Right lobe of liver (tissue), 6 donors: ENCODE measurements around the gene DLG2. TPM values are rescaled to one million over a fixed set of nuclear protein-coding genes. Genes with fewer than 3 reads are reported as not detected.

Source experiments
- ATAC-seq, 4 donors: fragments of 200-7000 bp; cut with Tn5 transposase; one replicate each; pipeline ENCODE4 v1.9.1; 2020; ENCODE audit warnings: mild to moderate bottlenecking in 4 of 4, moderate library complexity in 4 of 4
- DNase-seq, 3 donors: peaks; one replicate each; pipeline ENCODE4 v3.0.0-alpha.2; 2020
- H3K27ac ChIP-seq, 3 donors: fragments of 200-600 bp; one replicate each; pipeline ENCODE4 v1.8.0; 2022
- H3K27me3 ChIP-seq, 2 donors: fragments of 200-600 bp; one replicate each; pipeline ENCODE4 v1.8.0; 2022
- H3K36me3 ChIP-seq, 4 donors: fragments of 200-600 bp; sonication (generic) in 1 of 4; one replicate each; pipeline versions ENCODE4 v1.5.1 to v1.8.0; 2017 to 2022; ENCODE audit warnings: control low read depth in 1 of 4
- H3K4me1 ChIP-seq, 4 donors: fragments of 200-600 bp; sonication (generic) in 1 of 4; one replicate each; pipeline versions ENCODE4 v1.5.1 to v1.8.0; 2017 to 2022; ENCODE audit warnings: control low read depth in 1 of 4
- H3K4me3 ChIP-seq, 3 donors: fragments of 200-600 bp; one replicate each; pipeline ENCODE4 v1.8.0; 2022
- H3K9me3 ChIP-seq, 4 donors: fragments of 200-600 bp; sonication (generic) in 1 of 4; one replicate each; pipeline versions ENCODE4 v1.5.1 to v1.8.0; 2017 to 2022; ENCODE audit warnings: control low read depth in 1 of 4
- CTCF ChIP-seq, 4 donors: fragments of 200-600 bp in 3 of 4; fragments of 450-650 bp in 1 of 4; IDR thresholded peaks; one replicate each; pipeline versions ENCODE4 v1.5.1 to v1.8.0; 2016 to 2022; ENCODE audit warnings: antibody characterized with exemption in 4 of 4, mild to moderate bottlenecking in 2 of 4
- POLR2A ChIP-seq: fragments of 450-650 bp; IDR thresholded peaks from one replicate; pipeline ENCODE4 v1.6.1; 2017; ENCODE audit warnings: antibody characterized with exemption, mild to moderate bottlenecking
- WGBS: methylation state at CpG from one replicate; pipeline ENCODE4 v1.1.6; 2018; ENCODE audit warnings: low coverage, low lambda C conversion rate; ENCODE audit not compliant: insufficient coverage; ENCODE audit errors: missing lambda C conversion rate; 5-methylcytosine and 5-hydroxymethylcytosine counted together
- intact Hi-C, 2 donors: fragments of 100-400 bp; cut with DNase I; formaldehyde crosslinking; loops; one replicate each; pipeline versions ENCODE4 v1.11.2 to v1.14.1; 2022
- total RNA-seq, 6 experiments: library from RNA; depleted of rRNA in 2 of 6; stranded (reverse); fragments of >200 nt in 2 of 6; fragmentation: NEBNext Ultra II Directional in 3 of 6; extraction: Animal tissue kit (Norgen Biotek cat#: 25700) in 3 of 6; gene quantifications; one replicate each; pipeline versions ENCODE4 v1.1.0 to v1.2.4, GENCODE V29; 2016 to 2023
- donor health status: DM: no; HTN: yes; CAD: no.
- donor health status: DM: no; HTN: no; CAD: no.
- donor health status: DM: no; HTN: no; CAD: no.
- donor health status: DM: no; HTN: yes; CAD: no.
- donor health status: DM: no; HTN: yes; CAD: no.

DLG2 gene
- total RNA-seq, 6 experiments from 2014 or later: 1.2 to 6.4 (median 2.5) TPM

- no peak overlapping the region for H3K4me3 ChIP-seq
- H3K27ac ChIP-seq: no peak overlapping the region
- ATAC-seq (no peak), DNase-seq (no peak)
- no peaks in the 10 kb centered on the region for H3K27me3 ChIP-seq
- H3K9me3 ChIP-seq: no peaks in the 10 kb centered on the region
- H3K4me1 ChIP-seq: no peaks in the 10 kb centered on the region
- no peaks in the 10 kb centered on the region for H3K36me3 ChIP-seq
- intact Hi-C loops: no loop called here
- WGBS: 30% methylated on average over 2 of the region's 2 CpGs
- TF ChIP-seq CTCF (IDR thresholded peaks at IDR 0.05): no peak
- TF ChIP-seq POLR2A: no peak
Measured at GRCh38 chr11:85196968-85197367, 430.2 kb downstream of the DLG2 start.

GRCh38 chr11:85195934-85196333 is 431.2 kb downstream of the DLG2 start:
- intact Hi-C loops: no loop called here
- WGBS: 83% methylated on average over 3 of the region's 3 CpGs
- H3K27me3 ChIP-seq: no peaks in the 10 kb centered on the region
- DNase-seq: no peak
- H3K4me1 ChIP-seq: no peaks in the 10 kb centered on the region
- no peaks in the 10 kb centered on the region for H3K36me3 ChIP-seq
- ATAC-seq: no peak
- no peaks in the 10 kb centered on the region for H3K9me3 ChIP-seq
- TF ChIP-seq CTCF (IDR thresholded peaks at IDR 0.05) (no peak), POLR2A (no peak)
- H3K4me3 ChIP-seq: no peak overlapping the region
- no peak overlapping the region for H3K27ac ChIP-seq

- ATAC-seq: no peak
- intact Hi-C loops: no loop called here
- Histone ChIP-seq H3K9me3 (no peaks in the 10 kb centered on the region), H3K27me3 (no peaks in the 10 kb centered on the region), H3K4me3 (no peak overlapping the region), H3K4me1 (no peaks in the 10 kb centered on the region), H3K36me3 (no peaks in the 10 kb centered on the region), H3K27ac (no peak overlapping the region)
- 76% methylated on average over 1 of the region's 1 CpG for WGBS
- DNase-seq: no peak
- no peak for TF ChIP-seq POLR2A
- no peak for TF ChIP-seq CTCF (IDR thresholded peaks at IDR 0.05)
Measured at GRCh38 chr11:85187992-85188391, 439.2 kb downstream of the DLG2 start.

GRCh38 chr11:85184721-85185120 is 442.4 kb downstream of the DLG2 start:
- ATAC-seq (no peak), DNase-seq (no peak)
- Histone ChIP-seq H3K27me3 (no peaks in the 10 kb centered on the region), H3K36me3 (no peaks in the 10 kb centered on the region), H3K9me3 (no peaks in the 10 kb centered on the region), H3K27ac (no peak overlapping the region), H3K4me3 (no peak overlapping the region), H3K4me1 (no peaks in the 10 kb centered on the region)
- WGBS: 33% methylated on average over 1 of the region's 1 CpG
- TF ChIP-seq CTCF (IDR thresholded peaks at IDR 0.05): no peak
- TF ChIP-seq POLR2A: no peak
- intact Hi-C loops: no loop called here
